Measurements from ENCODE around the gene BRI3.

BRI3 gene

DNA sequence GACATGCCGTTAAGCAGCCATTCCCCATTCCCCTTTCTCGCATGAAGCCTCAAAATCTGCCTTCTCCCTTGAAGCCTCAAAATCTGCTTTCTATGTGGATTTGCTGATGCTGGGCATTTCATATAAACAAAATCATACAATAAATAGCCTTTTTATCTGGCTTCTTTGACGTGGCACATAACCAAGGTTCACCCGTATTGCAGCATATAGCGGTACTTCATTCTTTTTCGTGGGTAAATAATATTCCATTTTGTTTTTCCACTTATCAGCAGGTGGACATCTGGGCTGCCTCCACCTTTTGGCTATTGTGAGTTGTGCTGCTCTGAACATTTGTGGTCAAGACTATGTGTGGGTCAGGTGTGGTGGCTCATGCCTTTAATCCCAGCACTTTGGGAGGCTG lies 57.0 kb downstream of the BRI3 start:
- no peak for DNase-seq

DNA sequence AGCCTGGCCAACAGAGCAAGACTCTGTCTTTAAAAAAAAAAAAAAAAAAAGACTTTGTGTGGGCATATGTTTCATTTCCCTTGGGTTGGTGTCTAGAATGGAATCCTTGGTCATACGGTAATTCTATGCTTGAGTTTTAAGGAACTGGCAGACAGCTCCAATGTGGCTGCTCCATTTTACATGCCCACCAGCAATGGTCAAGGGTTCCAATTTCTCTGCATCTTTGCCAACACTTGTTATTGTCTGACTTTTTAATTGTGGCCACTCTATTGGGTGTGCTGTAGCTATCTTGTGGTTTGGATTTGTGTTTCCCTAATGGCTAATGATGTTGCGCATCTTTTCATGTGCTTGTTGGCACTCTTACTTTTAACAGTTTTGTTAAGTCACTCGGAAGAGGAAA lies 57.6 kb downstream of the BRI3 start:
- no peak for DNase-seq

DNA sequence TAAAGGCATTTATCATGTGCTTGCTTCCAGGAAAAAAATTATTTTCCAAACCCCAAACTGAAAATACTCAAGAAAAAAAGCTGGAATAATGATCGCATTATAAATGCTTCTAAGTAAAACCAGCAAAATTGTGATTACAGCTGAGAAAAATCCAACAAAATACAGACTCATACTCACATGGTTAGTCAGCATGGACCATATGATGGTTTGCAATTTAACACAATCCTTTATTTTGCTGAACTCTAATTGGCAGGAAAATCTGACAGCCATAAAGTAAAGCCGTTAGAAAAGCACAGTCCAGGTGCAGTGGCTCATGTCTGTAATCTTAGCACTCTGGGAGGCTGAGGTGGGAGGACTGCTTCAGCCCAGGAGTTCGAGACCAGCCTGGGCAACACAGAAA lies 59.6 kb downstream of the BRI3 start:
- no peak for DNase-seq
